Prostate gland (tissue), 2 donors: ENCODE measurements around the gene PCDHGA1.
"Not testable (repeated sequence)": the region's sequence is repeated elsewhere in the genome, so short reads cannot be mapped to it uniquely, and the experiment has no call there.

Experiments
- POLR2A ChIP-seq: fragments of 450-650 bp; IDR thresholded peaks from one replicate; pipeline ENCODE4 v1.6.1; 2016; ENCODE audit warnings: antibody characterized with exemption, mild to moderate bottlenecking
- POLR2AphosphoS5 ChIP-seq: sonication (generic); formaldehyde crosslinking; IDR thresholded peaks from one replicate; pipeline ENCODE4 v1.6.1; 2017; ENCODE audit warnings: antibody characterized with exemption
- TF ChIP-seq, protein P1 (sequence below), 4 experiments: fragments of 200-600 bp in 2 of 4; fragments of 450-650 bp in 2 of 4; sonication (generic) in 2 of 4; IDR thresholded peaks; 1 replicate in 3 of 4; 2 replicates in 1 of 4; pipeline ENCODE4 v1.5.1; 2016 to 2019; ENCODE audit warnings: antibody characterized with exemption in 4 of 4, mild to moderate bottlenecking in 2 of 4, moderate library complexity in 2 of 4

DNA sequence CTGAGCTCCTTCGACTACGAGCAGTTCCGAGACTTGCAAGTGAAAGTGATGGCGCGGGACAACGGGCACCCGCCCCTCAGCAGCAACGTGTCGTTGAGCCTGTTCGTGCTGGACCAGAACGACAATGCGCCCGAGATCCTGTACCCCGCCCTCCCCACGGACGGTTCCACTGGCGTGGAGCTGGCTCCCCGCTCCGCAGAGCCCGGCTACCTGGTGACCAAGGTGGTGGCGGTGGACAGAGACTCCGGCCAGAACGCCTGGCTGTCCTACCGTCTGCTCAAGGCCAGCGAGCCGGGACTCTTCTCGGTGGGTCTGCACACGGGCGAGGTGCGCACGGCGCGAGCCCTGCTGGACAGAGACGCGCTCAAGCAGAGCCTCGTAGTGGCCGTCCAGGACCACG lies 102.0 kb downstream of the PCDHGA1 start:
- TF ChIP-seq, protein P1, sequence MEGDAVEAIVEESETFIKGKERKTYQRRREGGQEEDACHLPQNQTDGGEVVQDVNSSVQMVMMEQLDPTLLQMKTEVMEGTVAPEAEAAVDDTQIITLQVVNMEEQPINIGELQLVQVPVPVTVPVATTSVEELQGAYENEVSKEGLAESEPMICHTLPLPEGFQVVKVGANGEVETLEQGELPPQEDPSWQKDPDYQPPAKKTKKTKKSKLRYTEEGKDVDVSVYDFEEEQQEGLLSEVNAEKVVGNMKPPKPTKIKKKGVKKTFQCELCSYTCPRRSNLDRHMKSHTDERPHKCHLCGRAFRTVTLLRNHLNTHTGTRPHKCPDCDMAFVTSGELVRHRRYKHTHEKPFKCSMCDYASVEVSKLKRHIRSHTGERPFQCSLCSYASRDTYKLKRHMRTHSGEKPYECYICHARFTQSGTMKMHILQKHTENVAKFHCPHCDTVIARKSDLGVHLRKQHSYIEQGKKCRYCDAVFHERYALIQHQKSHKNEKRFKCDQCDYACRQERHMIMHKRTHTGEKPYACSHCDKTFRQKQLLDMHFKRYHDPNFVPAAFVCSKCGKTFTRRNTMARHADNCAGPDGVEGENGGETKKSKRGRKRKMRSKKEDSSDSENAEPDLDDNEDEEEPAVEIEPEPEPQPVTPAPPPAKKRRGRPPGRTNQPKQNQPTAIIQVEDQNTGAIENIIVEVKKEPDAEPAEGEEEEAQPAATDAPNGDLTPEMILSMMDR (IDR thresholded peaks at IDR 0.05) = not testable (repeated sequence)
- TF ChIP-seq POLR2A, POLR2AphosphoS5: not testable (repeated sequence)
